Heart left ventricle (tissue), 16 donors: Measurements from ENCODE around the gene ZNF503. TPM values are rescaled to one million over a fixed set of nuclear protein-coding genes. Genes with fewer than 3 reads are reported as not detected.

Experiments
- ATAC-seq, 4 donors: fragments of 200-7000 bp; cut with Tn5 transposase; one replicate each; pipeline ENCODE4 v1.9.1; 2020 to 2022; ENCODE audit warnings: moderate library complexity in 4 of 4, mild to moderate bottlenecking in 3 of 4, moderate number of reproducible peaks in 1 of 4
- DNase-seq, 5 donors: peaks; one replicate each; pipeline ENCODE4 v3.0.0-alpha.2; 2020
- H3K27ac ChIP-seq, 12 donors: fragments of 200-600 bp; sonication (generic) in 4 of 12; one replicate each; pipeline versions ENCODE4 v1.5.0 to v1.8.0; 2016 to 2022; ENCODE audit warnings: mild to moderate bottlenecking in 2 of 12
- H3K27me3 ChIP-seq, 9 donors: fragments of 200-600 bp; sonication (generic) in 2 of 9; one replicate each; pipeline versions ENCODE4 v1.5.1 to v1.8.0; 2016 to 2022; ENCODE audit warnings: mild to moderate bottlenecking in 3 of 9
- H3K36me3 ChIP-seq, 9 donors: fragments of 200-600 bp; sonication (generic) in 2 of 9; one replicate each; pipeline versions ENCODE4 v1.5.0 to v1.8.0; 2018 to 2022; ENCODE audit warnings: mild to moderate bottlenecking in 2 of 9
- H3K4me1 ChIP-seq, 12 donors: fragments of 200-600 bp; sonication (generic) in 4 of 12; one replicate each; pipeline versions ENCODE4 v1.5.0 to v1.8.0; 2016 to 2022; ENCODE audit warnings: mild to moderate bottlenecking in 3 of 12
- H3K4me3 ChIP-seq, 12 donors: fragments of 200-600 bp; sonication (generic) in 4 of 12; one replicate each; pipeline versions ENCODE4 v1.5.0 to v1.8.0; 2017 to 2022; ENCODE audit warnings: mild to moderate bottlenecking in 9 of 12, moderate library complexity in 4 of 12
- H3K9me3 ChIP-seq, 12 donors: fragments of 200-600 bp; sonication (generic) in 4 of 12; one replicate each; pipeline versions ENCODE4 v1.5.0 to v1.8.0; 2016 to 2022; ENCODE audit warnings: mild to moderate bottlenecking in 1 of 12
- POLR2A ChIP-seq, 2 donors: fragments of 450-650 bp; IDR thresholded peaks; one replicate each; pipeline ENCODE4 v1.6.1; 2017; ENCODE audit warnings: antibody characterized with exemption in 2 of 2, mild to moderate bottlenecking in 2 of 2, moderate library complexity in 2 of 2
- WGBS, 4 donors: extraction: QIAGEN DNeasy Blood & Tissue Kit in 2 of 4; methylation state at CpG; one replicate each; pipeline versions ENCODE4 v1.1.5 to v1.1.7; 2013 to 2018; 5-methylcytosine and 5-hydroxymethylcytosine counted together
- intact Hi-C, 10 donors: fragments of 100-400 bp; cut with DNase I; formaldehyde crosslinking; loops; one replicate each; pipeline versions ENCODE4 v1.11.1 to v1.14.2; 2022
- polyA plus RNA-seq, 2 donors: library from polyadenylated mRNA; stranded (reverse); fragments of 200-250 nt; gene quantifications; one replicate each; pipeline ENCODE4 v1.2.3, GENCODE V29; 2013
- total RNA-seq, 9 donors: library from RNA; depleted of rRNA in 2 of 9; stranded (reverse); fragments of >200 nt in 2 of 9; fragmentation: NEBNext Ultra II Directional in 3 of 9; extraction: Animal tissue kit (Norgen Biotek cat#: 25700) in 3 of 9; gene quantifications; one replicate each; pipeline versions ENCODE4 v1.1.0 to v1.2.4, GENCODE V29; 2016 to 2023
- TF ChIP-seq, protein P1 (sequence below), 12 donors: fragments of 200-600 bp; sonication (generic) in 4 of 12; IDR thresholded peaks; one replicate each; pipeline versions ENCODE4 v1.5.0 to v1.8.0; 2018 to 2022; ENCODE audit warnings: antibody characterized with exemption in 12 of 12, mild to moderate bottlenecking in 5 of 12
- donor health status: ischemic (EF 13 %, LVEDD 7.1; RV severe dilation, severe dysfunction).
- donor health status: healthy with polysubstance abuse.
- donor health status: DM: no; HTN: yes; CAD: no.
- donor health status: DM: no; HTN: no; CAD: no.
- donor health status: ischemic (EF 25% LVEDD 6.9; RV normal size, moderate dysfunction).
- donor health status: ischemic (EF 25% LVEDD 5.7; RV mildly dilated, moderate dysfunction).
- donor health status: healthy.
- donor health status: DM: yes; HTN: yes; CAD: no.
- donor health status: ischemic (EF 35%, LVEDD 5.7; RV mildly dilated, moderate dysfunction).
- donor health status: nonischemic (EF 11% LVEDD 7.7; RV severe dilation, severe dysfunction).
- donor health status: DM: yes; HTN: yes; CAD: no.
- donor health status: PGD.
- donor health status: ischemic (EF 29% LVEDD 5.4; RV normal size, mild dysfunction).
- donor health status: nonischemic (EF 23%, LVEDD 6.1; RV moderate dilation, normal function).

Gene ZNF503
- total and polyA plus RNA-seq, 11 donors = 3.4 to 8.6 (median 7.1) TPM

DNA sequence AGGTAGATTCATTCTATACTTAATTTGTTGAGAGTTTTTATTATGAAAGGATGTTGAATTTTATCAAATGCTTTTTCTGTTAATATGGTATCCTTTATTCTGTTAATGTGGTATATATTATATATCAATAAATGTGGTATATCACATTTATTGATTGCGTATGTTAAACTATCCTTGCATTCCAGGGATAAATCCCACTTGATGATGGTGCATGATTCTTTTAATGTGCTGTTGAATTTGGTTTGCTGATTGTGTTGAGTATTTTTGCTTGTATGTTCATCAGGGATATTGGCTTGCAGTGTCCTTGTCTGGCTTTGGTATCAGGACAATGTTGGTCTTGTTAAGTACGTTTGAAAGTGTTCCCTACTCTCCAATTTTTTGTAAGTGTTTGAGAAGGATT is 41.8 kb upstream of the ZNF503 start:
- ATAC-seq (no peak), DNase-seq (no peak)
- Histone ChIP-seq H3K9me3 (peaks cover 0 to 45% (median 16%) of the 10 kb centered on the region in 12 donors), H3K27ac (no peak overlapping the region), H3K27me3 (no peaks in the 10 kb centered on the region), H3K4me3 (no peak overlapping the region), H3K4me1 (peaks cover 0 to 7% (median under 1%) of the 10 kb centered on the region in 12 donors), H3K36me3 (peaks cover 0 to 15% (median 0%) of the 10 kb centered on the region in 9 donors)
- TF ChIP-seq, protein P1, sequence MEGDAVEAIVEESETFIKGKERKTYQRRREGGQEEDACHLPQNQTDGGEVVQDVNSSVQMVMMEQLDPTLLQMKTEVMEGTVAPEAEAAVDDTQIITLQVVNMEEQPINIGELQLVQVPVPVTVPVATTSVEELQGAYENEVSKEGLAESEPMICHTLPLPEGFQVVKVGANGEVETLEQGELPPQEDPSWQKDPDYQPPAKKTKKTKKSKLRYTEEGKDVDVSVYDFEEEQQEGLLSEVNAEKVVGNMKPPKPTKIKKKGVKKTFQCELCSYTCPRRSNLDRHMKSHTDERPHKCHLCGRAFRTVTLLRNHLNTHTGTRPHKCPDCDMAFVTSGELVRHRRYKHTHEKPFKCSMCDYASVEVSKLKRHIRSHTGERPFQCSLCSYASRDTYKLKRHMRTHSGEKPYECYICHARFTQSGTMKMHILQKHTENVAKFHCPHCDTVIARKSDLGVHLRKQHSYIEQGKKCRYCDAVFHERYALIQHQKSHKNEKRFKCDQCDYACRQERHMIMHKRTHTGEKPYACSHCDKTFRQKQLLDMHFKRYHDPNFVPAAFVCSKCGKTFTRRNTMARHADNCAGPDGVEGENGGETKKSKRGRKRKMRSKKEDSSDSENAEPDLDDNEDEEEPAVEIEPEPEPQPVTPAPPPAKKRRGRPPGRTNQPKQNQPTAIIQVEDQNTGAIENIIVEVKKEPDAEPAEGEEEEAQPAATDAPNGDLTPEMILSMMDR (IDR thresholded peaks at IDR 0.05) = no peak
- TF ChIP-seq POLR2A (IDR thresholded peaks at IDR 0.05) = no peak
- intact Hi-C loops = no loop called here
- 94 to 96% (median 95%) methylated on average over 2 of the region's 2 CpGs for WGBS, 4 donors

DNA sequence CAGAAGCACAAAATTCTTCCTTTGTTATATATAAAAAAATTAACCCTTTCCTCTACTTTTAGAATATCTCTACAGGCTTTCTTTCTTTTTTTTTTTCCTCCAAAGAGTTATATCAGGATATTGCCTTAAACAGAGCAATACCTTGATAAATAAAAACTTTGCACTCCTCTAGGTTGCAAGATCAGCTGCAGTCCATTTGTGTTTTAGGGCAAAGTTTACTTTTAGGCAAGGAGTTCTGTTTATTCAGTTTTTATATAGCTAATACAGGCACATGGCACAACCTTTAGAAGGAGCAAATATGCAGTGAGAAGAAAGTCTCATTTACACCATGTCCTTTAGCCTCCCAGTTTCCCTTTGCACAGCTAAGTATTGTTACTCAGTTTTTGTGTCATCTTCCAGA is 40.1 kb upstream of the ZNF503 start:
- H3K4me3 ChIP-seq = no peak overlapping the region
- ATAC-seq (no peak), DNase-seq (no peak)
- TF ChIP-seq, protein P1 (IDR thresholded peaks at IDR 0.05) = no peak
- TF ChIP-seq POLR2A (IDR thresholded peaks at IDR 0.05) = no peak
- H3K36me3 ChIP-seq = peaks cover 0 to 15% (median 0%) of the 10 kb centered on the region in 9 donors
- H3K27me3 ChIP-seq = no peaks in the 10 kb centered on the region
- peaks cover 0 to 45% (median 16%) of the 10 kb centered on the region in 12 donors for H3K9me3 ChIP-seq
- no peak overlapping the region for H3K27ac ChIP-seq
- intact Hi-C loops = no loop called here
- H3K4me1 ChIP-seq = peaks cover 0 to 5% (median 0%) of the 10 kb centered on the region in 12 donors

DNA sequence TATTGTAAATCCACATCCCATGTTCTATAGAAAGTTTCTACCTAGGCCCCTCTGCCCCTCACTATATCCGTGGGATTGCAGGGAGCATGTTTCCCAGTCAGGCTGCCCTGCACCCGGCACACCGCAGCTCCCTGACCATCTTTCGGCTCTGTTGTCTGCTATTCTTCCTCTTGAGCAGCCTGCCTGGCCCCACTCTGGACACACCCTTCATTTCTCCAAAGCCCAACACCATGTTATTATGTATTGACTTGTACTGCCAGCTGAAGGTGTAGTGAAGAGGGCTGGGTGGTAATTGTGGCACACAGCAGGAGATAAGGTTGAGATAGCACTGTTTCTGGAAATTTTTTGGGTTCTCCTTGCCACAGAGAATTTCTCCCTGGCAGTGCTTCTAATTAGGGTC is 39.6 kb upstream of the ZNF503 start:
- 62 to 82% (median 72%) methylated on average over 4 of the region's 4 CpGs for WGBS, 4 donors
- H3K36me3 ChIP-seq = peaks cover 0 to 15% (median 0%) of the 10 kb centered on the region in 9 donors
- ATAC-seq (no peak), DNase-seq (no peak)
- peaks cover 0 to 5% (median 0%) of the 10 kb centered on the region in 12 donors for H3K4me1 ChIP-seq
- H3K9me3 ChIP-seq = peaks cover 0 to 40% (median 16%) of the 10 kb centered on the region in 12 donors
- H3K4me3 ChIP-seq = no peak overlapping the region
- H3K27me3 ChIP-seq = no peaks in the 10 kb centered on the region
- intact Hi-C loops = no loop called here
- no peak overlapping the region for H3K27ac ChIP-seq
- TF ChIP-seq, protein P1 (IDR thresholded peaks at IDR 0.05) = no peak
- no peak for TF ChIP-seq POLR2A (IDR thresholded peaks at IDR 0.05)

DNA sequence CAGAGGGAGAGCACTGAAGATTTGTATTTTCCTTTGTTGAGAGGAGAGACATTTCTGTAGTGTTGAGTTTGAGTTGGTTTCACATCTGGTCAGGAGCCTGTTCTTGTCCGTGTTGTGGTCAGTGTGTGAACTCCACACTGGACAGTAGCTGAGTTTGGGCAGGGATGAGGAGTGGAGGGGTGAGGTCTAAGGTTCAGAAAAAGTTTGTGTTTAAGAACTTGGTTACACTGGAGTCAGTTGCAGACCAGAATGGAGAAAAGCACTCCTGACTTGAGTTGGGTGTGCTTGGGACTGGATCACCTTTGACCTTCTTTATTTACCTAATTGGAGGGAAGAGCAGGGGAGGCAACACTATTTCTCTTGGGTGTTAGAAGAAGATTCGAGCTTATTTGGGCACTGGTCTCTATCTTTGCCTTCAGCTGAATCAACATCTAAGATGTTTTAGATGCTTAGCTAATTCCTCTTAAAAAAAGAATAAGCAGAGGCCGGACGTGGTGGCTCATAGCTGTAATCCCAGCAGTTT is 38.8 kb upstream of the ZNF503 start:
- no peak for ATAC-seq
- peaks cover 0 to 5% (median 0%) of the 10 kb centered on the region in 12 donors for H3K4me1 ChIP-seq
- TF ChIP-seq, protein P1 (IDR thresholded peaks at IDR 0.05) = no peak
- no peak for TF ChIP-seq POLR2A (IDR thresholded peaks at IDR 0.05)
- DNase-seq = no peak
- H3K36me3 ChIP-seq = peaks cover 0 to 15% (median 0%) of the 10 kb centered on the region in 9 donors
- peaks cover 0 to 32% (median 13%) of the 10 kb centered on the region in 12 donors for H3K9me3 ChIP-seq
- H3K4me3 ChIP-seq = no peak overlapping the region
- 88 to 97% (median 94%) methylated on average over 4 of the region's 4 CpGs for WGBS, 4 donors
- no peak overlapping the region for H3K27ac ChIP-seq
- intact Hi-C loops = no loop called here
- H3K27me3 ChIP-seq = no peaks in the 10 kb centered on the region
